Activated T-cell treated with anti-CD3 and anti-CD28 coated beads, Interleukin-2, amount 50 U/mL, for 4 hours (primary cell): ENCODE results near the gene PDE4D. TPM values are rescaled to one million over a fixed set of nuclear protein-coding genes. Genes with fewer than 3 reads are reported as not detected.

ENCODE experiments used
- ATAC-seq, 2 donors: fragments of 200-7000 bp; cut with Tn5 transposase; one replicate each; pipeline ENCODE4 v1.10.0; 2021
- DNase-seq: peaks from one replicate; pipeline ENCODE4 v3.0.0-alpha.2; 2020
- H3K27me3 Mint-ChIP-seq: one replicate; pipeline ENCODE4 v1.8.0; 2021; ENCODE audit warnings: low read depth, mixed read lengths
- H3K36me3 Mint-ChIP-seq: one replicate; pipeline ENCODE4 v1.8.0; 2022; ENCODE audit warnings: mixed read lengths; ENCODE audit not compliant: insufficient read depth
- H3K4me1 Mint-ChIP-seq: one replicate; pipeline ENCODE4 v1.8.0; 2021; ENCODE audit warnings: low read depth, mixed read lengths
- H3K4me3 Mint-ChIP-seq: one replicate; pipeline ENCODE4 v1.8.0; 2021; ENCODE audit warnings: mild to moderate bottlenecking, moderate library complexity, mixed read lengths
- H3K9me3 Mint-ChIP-seq: one replicate; pipeline ENCODE4 v1.8.0; 2021; ENCODE audit warnings: mixed read lengths
- total RNA-seq, 3 donors: library from RNA; stranded (reverse); gene quantifications; one replicate each; pipeline ENCODE4 v1.2.1, GENCODE V29; 2021

PDE4D gene
- total RNA-seq, 3 donors from 2014 or later, result 13.9 to 17.1 (median 16.7) TPM

DNA sequence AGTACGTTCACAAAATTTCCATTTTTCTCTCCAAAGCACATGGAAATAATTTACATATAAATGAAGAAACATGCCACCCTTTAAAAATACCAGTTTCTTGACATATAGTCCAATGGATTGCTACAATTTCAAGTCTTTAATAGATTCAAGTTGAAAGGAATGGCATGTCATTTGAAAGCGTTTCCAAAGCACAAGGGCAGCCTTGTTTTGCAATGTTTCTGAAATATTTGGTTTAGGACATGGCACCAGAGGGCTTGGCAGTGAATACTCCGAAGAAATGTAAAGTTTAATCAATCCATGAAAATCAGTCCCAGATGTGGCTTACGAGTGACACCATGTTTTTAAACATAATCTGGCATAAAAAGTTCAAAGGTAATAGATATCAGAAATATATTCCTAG, 333.7 kb downstream of the PDE4D start:
- H3K4me1 Mint-ChIP-seq, result peaks cover 14% of the 10 kb centered on the region

DNA sequence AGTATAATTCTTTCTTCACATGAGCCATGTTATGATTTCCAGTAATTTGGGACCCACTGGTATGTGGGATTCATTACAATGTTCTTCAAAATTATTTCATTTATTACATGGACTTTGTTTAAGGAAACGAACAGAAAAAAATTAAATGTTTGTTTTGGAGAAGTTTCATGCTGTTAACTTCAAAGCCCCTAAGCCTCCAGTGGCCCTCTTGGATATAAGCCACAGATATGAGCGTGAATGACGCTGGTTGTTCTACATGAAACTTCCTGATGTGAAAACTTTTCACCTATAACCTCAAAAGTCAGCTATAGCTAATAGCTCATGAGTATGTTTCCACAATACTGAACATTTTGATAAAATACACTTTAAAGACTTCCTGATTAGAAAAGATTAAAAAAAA, 334.2 kb downstream of the PDE4D start:
- no peaks in the 10 kb centered on the region for H3K27me3 Mint-ChIP-seq
- no peaks in the 10 kb centered on the region for H3K9me3 Mint-ChIP-seq
- ATAC-seq (no peak), DNase-seq (no peak)
- no peaks in the 10 kb centered on the region for H3K36me3 Mint-ChIP-seq
- H3K4me1 Mint-ChIP-seq, result peaks cover 14% of the 10 kb centered on the region
- no peak overlapping the region for H3K4me3 Mint-ChIP-seq

More for the DNA sequence above, 333.7 kb downstream of the PDE4D start:
- no peaks in the 10 kb centered on the region for H3K9me3 Mint-ChIP-seq
- no peaks in the 10 kb centered on the region for H3K27me3 Mint-ChIP-seq
- DNase-seq (no peak), ATAC-seq (no peak)
- no peak overlapping the region for H3K4me3 Mint-ChIP-seq
- no peaks in the 10 kb centered on the region for H3K36me3 Mint-ChIP-seq

DNA sequence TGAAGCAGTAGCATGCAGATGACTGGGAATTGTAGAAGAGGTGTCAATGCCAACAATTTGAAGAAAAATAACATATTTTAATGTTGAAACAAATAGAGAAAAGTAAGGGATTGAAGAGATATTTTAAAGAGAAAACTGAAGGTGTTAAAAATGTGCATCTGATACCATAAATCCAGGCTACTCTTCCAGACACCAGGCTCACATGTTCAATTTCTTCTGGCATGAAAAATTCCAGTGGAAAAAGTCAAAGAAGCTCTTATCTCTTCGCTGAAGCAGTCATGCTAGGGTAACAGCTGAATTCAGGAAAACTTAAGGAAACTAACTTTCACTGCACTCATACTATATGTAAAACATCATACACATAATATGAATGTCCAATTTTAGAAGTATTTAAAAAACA, 335.0 kb downstream of the PDE4D start:
- no peak overlapping the region for H3K4me3 Mint-ChIP-seq
- no peak for ATAC-seq
- peaks cover 11% of the 10 kb centered on the region for H3K4me1 Mint-ChIP-seq
- H3K9me3 Mint-ChIP-seq, result no peaks in the 10 kb centered on the region
- DNase-seq, result no peak
- H3K27me3 Mint-ChIP-seq, result no peaks in the 10 kb centered on the region
- no peaks in the 10 kb centered on the region for H3K36me3 Mint-ChIP-seq

DNA sequence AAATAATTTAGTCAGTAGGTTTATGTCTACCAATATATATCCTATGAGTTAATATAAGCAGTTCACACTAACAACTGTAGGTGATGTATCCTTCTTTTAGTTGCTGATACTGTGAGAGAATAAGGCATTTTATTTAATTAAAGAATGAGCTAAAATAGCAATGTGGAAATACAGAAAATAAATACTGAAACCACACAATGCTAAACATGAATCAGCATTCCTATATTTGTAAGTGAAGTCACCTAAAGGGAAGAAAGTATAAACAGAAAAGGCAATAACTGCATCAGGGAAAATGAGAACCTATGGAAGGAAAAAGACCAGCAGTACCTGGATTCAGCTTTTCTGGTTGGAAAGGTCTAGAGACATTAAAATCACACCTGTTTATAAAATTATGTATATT, 336.0 kb downstream of the PDE4D start:
- DNase-seq (no peak), ATAC-seq (no peak)
- H3K36me3 Mint-ChIP-seq, result no peaks in the 10 kb centered on the region
- H3K9me3 Mint-ChIP-seq, result no peaks in the 10 kb centered on the region
- peaks cover 4% of the 10 kb centered on the region for H3K4me1 Mint-ChIP-seq
- H3K4me3 Mint-ChIP-seq, result no peak overlapping the region
- no peaks in the 10 kb centered on the region for H3K27me3 Mint-ChIP-seq

DNA sequence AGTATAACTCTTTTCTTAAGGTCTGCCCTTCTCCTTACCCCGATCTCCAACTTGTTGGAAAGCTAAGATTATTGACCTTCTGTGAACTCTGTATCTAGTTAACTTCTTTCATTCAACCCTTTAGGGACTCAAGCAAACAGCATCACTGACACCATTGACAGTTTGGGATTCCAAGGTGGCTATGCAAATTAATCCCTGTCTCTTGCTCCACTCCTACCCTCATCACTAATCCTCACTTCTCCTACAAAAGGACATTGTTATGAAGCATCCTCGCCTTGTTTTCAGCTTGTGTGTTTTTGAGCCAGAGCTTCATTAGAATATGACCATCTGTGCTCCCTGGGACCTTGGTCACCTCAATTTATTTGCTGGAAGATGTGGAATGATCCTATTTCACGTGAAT, 337.9 kb downstream of the PDE4D start:
- ATAC-seq (no peak), DNase-seq (no peak)
- no peak overlapping the region for H3K4me3 Mint-ChIP-seq
- H3K4me1 Mint-ChIP-seq, result no peaks in the 10 kb centered on the region
- no peaks in the 10 kb centered on the region for H3K27me3 Mint-ChIP-seq
- H3K9me3 Mint-ChIP-seq, result no peaks in the 10 kb centered on the region
- no peaks in the 10 kb centered on the region for H3K36me3 Mint-ChIP-seq

DNA sequence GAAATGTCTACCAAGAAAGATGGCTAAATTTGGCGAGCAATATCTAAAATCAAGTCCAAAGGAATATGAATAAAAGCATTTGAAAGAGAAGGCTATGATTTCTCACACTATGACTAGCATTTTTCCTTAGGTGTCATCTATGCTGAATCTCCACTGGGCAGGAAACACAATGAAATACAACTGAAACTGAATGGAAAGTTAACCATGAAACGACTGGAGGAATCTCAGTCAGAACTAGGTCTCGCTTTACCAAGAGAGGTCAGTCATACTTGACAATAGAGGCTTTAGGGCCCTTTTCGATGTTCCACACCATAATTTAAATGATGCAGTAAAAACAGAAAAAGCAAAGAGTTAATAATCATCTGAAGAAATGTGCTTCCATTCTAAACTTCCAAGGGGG, 339.0 kb downstream of the PDE4D start:
- no peaks in the 10 kb centered on the region for H3K4me1 Mint-ChIP-seq
- H3K4me3 Mint-ChIP-seq, result no peak overlapping the region
- ATAC-seq, result no peak

DNA sequence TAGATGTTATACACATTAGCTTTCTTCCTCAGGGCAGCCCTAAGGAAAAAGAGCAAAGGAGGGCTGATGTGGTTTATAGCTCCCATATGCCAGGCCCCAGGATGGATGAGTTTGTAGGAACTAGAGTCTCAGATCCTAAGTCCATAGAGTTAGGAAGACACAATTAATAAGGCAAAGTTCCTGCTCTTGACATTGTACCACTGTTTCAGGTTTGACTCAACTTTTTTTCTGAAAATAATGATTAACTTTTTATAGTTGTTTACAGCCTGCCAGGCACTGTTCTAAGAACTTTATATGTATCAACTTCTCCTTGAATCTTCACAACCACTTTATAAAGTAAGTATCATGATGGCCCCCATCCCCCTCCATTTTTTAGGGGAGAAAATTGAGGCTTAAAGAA, 339.5 kb downstream of the PDE4D start:
- H3K4me1 Mint-ChIP-seq, result no peaks in the 10 kb centered on the region
- H3K4me3 Mint-ChIP-seq, result no peak overlapping the region
- no peaks in the 10 kb centered on the region for H3K9me3 Mint-ChIP-seq
- ATAC-seq, result no peak
- no peak for DNase-seq
- no peaks in the 10 kb centered on the region for H3K27me3 Mint-ChIP-seq
- H3K36me3 Mint-ChIP-seq, result no peaks in the 10 kb centered on the region

More for the DNA sequence above, 339.0 kb downstream of the PDE4D start:
- no peaks in the 10 kb centered on the region for H3K9me3 Mint-ChIP-seq
- no peak for DNase-seq
- H3K27me3 Mint-ChIP-seq, result no peaks in the 10 kb centered on the region
- H3K36me3 Mint-ChIP-seq, result no peaks in the 10 kb centered on the region

DNA sequence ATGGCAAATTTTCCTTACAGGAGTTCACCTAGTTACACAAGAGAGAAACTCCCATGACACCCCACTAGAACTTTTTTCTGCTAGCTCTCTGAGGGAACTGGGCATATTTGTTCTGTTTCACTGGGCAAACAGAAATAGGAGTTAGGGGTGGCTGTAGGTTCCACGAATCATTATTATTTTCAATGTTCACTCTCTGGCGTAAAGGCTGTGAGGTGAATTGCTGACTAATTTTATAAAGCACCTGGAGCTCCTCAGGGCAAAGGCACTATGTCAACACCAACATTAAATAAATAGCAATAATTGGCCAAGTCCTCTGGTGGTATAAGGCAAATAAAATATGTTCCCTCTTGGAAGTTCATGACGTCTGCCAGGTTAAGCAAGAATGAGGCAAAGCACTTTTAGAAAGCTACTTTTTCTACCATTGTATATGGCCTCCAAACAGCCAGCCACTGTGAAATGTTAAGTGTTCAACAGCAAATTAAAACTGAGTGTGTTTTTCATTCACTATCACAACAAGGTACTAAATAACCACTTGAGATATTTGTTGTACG, 344.6 kb downstream of the PDE4D start:
- ATAC-seq, result no peak

DNA sequence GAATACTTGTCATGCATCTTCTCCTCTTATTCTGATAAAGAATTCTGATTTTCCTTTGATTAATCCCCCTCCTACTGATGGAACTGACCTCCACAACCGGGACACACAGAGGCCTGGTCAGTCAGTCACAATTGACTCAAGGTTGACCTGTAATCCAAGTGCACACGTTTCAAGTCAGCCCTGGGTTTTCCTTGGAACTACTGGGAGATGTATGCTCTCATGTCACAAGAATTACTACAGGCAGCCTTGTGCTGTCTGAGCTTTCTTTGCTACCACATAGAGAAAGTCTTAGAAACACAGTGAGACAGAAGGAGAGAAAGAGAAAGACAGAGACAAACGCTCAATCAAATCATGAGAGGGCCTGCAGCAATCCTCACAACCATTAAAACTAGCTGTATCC, 345.8 kb downstream of the PDE4D start:
- H3K4me1 Mint-ChIP-seq, result no peaks in the 10 kb centered on the region
- no peaks in the 10 kb centered on the region for H3K9me3 Mint-ChIP-seq
- no peak overlapping the region for H3K4me3 Mint-ChIP-seq
- no peaks in the 10 kb centered on the region for H3K36me3 Mint-ChIP-seq
- DNase-seq (no peak), ATAC-seq (no peak)
- H3K27me3 Mint-ChIP-seq, result no peaks in the 10 kb centered on the region

More for the DNA sequence above, 344.6 kb downstream of the PDE4D start:
- no peaks in the 10 kb centered on the region for H3K27me3 Mint-ChIP-seq
- H3K36me3 Mint-ChIP-seq, result no peaks in the 10 kb centered on the region
- no peaks in the 10 kb centered on the region for H3K9me3 Mint-ChIP-seq
- H3K4me3 Mint-ChIP-seq, result no peak overlapping the region
- DNase-seq, result no peak
- no peaks in the 10 kb centered on the region for H3K4me1 Mint-ChIP-seq

DNA sequence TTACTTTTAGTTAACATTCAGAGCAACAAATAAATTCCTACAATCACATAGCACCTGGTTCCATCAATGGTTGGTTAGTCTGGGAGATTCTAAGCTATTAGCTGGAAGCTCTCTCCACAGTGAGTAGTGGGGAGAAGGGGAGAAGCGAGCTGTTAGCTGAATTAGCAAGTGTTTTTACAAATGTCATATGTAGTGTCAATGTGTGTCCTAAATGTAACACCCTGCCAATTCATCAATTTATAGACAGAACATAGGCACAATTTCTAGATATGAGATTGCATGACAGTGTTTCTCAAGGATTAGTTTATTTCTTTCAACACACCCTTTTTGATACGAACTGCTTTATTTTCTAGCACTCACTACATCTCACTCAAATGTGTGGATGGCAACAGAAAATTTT, 349.0 kb downstream of the PDE4D start:
- Mint-ChIP-seq H3K4me3 (no peak overlapping the region), H3K4me1 (no peaks in the 10 kb centered on the region), H3K9me3 (no peaks in the 10 kb centered on the region), H3K27me3 (no peaks in the 10 kb centered on the region), H3K36me3 (no peaks in the 10 kb centered on the region)
- DNase-seq (no peak), ATAC-seq (no peak)

DNA sequence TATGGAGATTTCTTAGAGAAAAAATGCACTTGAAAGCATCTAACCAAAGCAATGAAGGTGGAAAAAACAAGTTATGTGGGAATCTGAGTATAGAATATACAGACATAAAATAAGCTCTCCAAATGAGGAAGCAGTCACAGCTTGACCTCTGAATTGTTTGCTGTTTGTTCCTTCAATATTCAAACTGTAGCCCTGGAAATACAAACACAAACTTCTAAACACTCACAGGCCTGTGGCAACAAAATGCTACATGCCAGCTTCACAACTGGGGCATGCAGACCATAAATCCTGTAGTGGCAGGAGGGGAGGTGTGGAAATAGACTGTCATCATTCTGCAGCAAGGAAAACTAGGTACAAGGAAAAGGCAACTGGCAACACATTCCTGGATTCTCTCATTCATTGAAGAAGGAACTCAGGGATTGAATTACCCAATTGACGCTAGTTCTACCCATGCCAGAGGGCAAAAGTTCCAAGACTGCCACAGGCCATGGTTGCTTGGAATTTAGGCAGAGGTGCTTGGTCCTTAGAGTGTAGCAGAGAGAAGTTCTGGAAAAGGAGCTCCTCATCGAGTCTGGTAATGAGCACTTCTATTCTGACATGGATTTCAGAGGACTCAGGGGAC, 349.6 kb downstream of the PDE4D start:
- H3K4me1 Mint-ChIP-seq, result no peaks in the 10 kb centered on the region

DNA sequence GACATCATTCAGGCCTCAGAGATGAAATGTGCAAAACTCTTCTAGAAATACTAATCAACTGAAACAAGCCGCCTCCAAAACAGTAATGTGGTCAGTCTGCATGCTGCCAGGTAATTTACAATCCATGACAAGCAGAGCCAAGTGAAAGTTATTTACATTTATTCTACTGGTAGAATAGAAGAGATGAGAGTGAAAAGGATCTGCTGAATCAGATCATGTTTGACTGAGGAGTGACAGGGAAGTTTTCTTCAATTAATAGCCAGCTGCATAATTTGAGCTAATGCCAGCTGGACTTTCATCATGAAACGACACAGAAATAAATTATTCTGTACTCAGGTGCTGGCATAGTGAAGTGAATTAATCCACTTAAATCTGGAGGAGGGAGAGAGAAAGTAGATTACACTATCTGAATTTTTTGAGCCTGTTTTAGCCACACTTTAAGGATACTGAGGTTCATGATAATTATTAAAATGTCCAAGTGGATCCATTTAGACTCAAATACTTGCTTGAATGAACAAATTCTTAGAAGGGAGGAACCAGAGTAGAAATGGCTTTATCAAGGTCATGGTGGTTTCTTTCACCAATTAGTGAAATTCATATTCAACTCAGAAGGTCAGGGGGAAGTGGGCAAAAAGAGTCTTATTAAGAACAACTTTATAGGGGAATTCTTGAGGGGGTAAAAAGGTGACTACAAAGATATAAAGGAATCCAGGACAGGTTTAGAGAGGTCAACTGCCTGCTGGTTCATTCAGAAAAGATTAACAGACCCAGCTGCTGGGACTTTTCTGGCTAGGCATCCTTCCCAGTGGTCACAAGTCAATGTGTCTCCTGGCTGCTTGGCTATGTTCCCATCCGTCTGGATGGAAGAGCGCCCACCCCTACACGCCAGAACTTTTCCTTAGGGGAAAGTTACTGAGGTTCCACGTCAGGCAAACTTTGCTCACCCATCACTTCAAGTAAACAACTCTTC, 350.4 kb downstream of the PDE4D start:
- Mint-ChIP-seq H3K9me3 (no peaks in the 10 kb centered on the region), H3K36me3 (no peaks in the 10 kb centered on the region), H3K4me3 (no peak overlapping the region), H3K27me3 (no peaks in the 10 kb centered on the region), H3K4me1 (no peaks in the 10 kb centered on the region)
- ATAC-seq (no peak), DNase-seq (no peak)

More for the DNA sequence above, 349.6 kb downstream of the PDE4D start:
- ATAC-seq (no peak), DNase-seq (no peak)
- H3K36me3 Mint-ChIP-seq, result no peaks in the 10 kb centered on the region
- no peaks in the 10 kb centered on the region for H3K9me3 Mint-ChIP-seq
- H3K27me3 Mint-ChIP-seq, result no peaks in the 10 kb centered on the region
- no peak overlapping the region for H3K4me3 Mint-ChIP-seq

DNA sequence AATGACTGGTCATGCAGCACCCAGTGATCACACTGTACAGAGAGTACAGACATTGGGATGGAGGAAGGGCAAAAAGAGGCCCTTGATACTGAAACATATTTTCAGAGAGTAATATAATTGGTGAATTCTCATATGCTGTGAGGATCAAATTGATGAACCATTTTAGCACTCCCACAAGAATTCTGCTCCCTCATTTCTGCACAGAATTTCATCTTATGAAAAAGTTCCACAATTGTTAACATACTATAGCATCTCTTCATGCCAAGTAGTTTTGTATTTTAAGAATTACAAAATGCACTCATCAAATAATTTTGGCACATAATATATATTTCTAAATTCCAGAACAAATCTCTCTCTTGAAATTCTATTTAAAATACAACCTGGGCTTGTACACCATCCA, 351.2 kb downstream of the PDE4D start:
- no peak overlapping the region for H3K4me3 Mint-ChIP-seq
- no peaks in the 10 kb centered on the region for H3K9me3 Mint-ChIP-seq
- H3K4me1 Mint-ChIP-seq, result no peaks in the 10 kb centered on the region
- H3K27me3 Mint-ChIP-seq, result no peaks in the 10 kb centered on the region
- DNase-seq (no peak), ATAC-seq (no peak)
- H3K36me3 Mint-ChIP-seq, result no peaks in the 10 kb centered on the region

DNA sequence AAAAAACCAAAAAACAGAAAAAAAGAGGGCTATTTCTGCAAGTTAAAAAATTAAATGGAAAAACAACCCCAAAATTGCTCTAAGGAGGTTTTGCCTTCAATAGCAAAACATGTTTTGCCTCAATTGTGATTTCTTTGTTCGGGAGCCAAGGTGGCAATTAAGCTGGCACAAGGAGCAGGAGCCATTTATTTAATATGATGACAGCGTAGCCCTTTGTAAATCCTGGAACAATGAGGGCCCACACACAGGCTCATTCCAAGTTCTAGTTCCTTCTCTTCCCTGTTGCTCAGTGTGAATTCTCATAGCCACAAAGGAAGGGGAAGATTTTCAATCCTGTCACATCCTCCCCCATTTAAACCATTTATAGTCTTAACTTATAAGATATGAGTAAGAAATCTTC, 353.2 kb downstream of the PDE4D start:
- no peak for ATAC-seq
- Mint-ChIP-seq H3K4me3 (no peak overlapping the region), H3K4me1 (no peaks in the 10 kb centered on the region)

DNA sequence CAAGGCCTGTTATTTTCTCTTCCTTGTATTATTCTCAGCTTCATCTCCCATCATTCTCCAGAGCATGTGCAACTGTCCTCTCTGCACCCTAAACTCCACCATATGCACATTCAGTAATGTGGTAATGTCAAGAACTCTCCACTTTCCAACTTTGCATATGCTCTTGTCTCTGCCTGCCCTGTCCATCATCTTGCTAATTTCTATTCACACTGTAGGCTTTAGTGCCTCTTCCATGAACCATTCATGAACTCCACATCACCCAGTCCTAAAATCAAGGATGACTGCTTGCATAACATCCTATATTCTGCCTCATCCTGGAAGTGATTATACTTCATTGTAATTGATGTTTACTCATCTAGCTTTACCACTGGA, 354.8 kb downstream of the PDE4D start:
- peaks cover 1% of the 10 kb centered on the region for H3K36me3 Mint-ChIP-seq
- H3K4me3 Mint-ChIP-seq, result no peak overlapping the region
- H3K27me3 Mint-ChIP-seq, result no peaks in the 10 kb centered on the region
- ATAC-seq (no peak), DNase-seq (no peak)
- H3K9me3 Mint-ChIP-seq, result no peaks in the 10 kb centered on the region
- no peaks in the 10 kb centered on the region for H3K4me1 Mint-ChIP-seq

More for the DNA sequence above, 353.2 kb downstream of the PDE4D start:
- H3K27me3 Mint-ChIP-seq, result no peaks in the 10 kb centered on the region
- no peak for DNase-seq
- no peaks in the 10 kb centered on the region for H3K9me3 Mint-ChIP-seq
- H3K36me3 Mint-ChIP-seq, result peaks cover 1% of the 10 kb centered on the region
